Retina (tissue), 1 donor: Measurements from ENCODE around the gene EYA4.

Experiments
- DNase-seq: peaks from one replicate; pipeline ENCODE4 v3.0.0-alpha.2; 2016

The EYA4 gene

DNA sequence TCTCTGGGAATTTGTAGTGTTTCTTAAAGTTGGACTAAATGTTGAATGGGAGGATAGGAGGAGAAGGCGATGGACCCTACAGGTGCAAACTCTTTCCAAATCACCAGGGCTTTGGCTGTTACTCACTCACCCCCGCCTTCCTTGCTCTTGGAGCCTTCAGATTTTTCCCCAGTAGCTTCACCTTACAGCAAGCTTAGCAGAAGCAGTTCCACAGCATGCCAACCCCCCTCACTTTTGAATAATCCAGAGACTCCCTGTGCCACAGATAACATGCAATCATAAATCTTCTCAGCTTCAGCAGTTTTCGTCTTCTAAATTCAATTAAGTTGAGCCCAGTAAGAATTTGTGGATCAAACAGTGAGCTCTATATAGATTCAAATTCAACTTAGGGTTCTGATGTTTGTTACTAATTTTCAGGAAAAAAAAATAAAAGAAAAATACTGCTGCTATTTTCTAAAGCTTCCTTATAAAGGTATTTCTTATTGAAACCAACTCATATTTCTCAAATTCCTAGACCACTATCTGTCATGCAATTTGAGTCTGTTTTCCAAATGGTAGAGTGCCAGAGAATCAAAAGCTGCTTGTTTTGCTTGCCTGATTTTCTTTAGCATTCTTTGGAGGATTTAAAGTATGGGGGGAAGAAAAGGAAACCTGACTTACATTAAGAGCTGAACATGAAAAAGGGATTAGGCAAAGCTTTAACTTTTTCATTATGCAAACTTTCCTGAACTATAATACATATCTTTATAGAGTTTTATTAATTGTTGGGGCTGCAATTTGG lies 166.4 kb downstream of the EYA4 start:
- DNase-seq: no peak

DNA sequence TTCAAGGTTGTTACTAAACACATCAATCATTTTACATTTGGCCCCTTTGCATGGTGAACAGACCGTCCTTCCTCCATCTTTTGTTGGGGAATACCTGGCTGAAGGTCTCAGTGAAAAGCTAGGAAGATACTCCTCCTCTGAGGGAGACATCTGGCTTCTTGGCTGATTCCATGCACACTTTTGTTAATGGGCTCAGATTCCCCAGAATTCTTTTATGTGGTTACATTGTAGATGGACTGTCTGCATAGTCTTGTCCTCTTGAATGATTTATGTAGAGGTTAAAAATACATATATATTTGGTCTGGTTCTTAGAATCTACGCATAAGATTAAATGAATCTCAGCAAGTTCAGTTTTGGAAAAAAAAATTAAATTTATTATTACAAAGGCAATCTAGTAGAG lies 167.0 kb downstream of the EYA4 start:
- DNase-seq: no peak

DNA sequence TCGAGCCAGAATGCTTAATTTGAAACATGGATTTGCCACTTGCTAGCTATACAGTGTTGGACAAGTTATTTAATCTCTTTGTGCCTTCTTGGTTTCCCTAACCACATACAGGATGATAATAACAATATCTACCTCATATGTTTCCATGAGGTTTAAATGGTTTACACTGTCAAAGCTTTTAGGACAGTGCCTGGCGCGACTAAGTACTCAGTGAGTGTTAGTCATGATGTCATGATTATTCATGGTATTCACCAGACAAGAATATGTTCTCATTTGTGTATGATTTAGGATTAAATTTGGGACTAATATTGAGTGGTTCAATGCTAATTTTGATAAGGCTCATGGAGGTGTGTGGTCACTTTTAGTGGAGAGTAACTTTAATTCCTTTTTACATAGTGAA lies 167.4 kb downstream of the EYA4 start:
- DNase-seq: no peak

DNA sequence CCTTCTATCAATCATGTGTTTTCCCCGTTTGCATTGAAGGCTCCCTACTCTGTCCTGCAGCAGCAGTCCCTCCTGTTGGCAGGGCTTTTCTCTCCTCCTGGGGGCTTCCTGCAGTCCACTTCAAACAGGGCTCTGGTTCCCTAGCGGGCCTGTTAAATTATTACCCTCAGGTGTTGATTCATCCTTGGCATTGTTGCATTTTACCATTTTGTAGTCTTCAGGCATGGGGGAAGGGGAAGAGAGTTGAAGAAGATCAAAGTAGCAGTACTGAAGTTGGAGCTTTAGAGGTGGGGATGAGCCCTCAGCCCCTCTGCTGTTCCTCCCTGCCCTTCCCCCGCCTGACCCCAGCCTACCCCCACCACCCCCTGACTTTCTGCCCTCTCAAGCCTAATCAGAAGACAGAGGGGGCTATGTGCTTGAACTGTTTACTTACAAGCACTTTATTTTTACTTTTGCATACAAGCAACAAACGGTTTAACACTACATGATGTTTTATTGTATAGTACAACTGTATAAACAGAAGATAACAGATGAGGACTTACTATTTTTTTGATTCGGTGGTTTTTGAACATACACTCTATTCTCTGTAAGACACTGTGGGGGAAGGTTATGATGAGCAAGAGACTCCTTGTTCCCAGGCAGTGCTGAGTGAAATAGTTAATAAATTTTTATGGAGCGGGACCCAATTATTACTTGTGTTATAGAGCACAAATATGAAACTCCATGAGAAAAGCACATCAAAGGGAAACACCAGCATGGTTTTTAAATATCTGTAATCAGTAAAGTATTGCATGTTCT lies 169.7 kb downstream of the EYA4 start:
- no peak for DNase-seq

DNA sequence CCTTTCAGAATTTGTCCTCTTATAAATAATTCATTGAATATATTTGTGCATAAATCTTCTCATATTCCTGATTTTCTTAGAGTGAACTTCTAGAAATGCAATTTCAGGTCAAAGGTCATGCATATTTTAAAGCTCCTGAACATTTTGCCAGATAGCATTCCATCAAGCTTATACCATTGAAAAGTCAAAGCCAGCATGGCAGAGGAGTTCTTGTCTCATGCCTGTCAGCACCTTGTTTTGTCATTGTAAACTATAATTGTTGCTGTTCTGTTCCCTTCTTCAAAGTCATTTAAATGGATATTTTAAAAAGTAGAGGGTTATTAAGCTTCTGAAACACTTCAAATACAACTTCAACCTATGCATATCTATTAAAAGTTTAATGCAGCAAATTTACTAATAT lies 170.6 kb downstream of the EYA4 start:
- no peak for DNase-seq

DNA sequence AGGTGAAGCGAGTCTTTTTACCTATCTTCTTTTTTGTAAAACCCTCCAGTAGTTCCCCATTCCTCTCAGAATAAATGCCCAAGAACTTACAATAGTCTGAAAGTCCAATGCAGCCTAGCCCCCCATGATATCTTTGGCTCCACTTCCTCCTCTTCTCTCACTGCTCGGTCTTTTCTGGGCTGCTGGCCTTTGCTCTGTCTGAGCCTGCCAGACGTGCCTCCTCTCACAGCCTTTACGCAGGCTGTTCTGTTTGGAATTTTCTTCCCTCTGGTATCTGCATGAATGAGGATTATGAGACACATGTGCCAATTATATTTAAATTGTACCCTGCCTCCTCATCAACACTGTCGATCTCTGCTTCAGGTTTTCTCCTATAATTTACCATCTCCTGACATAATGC lies 174.1 kb downstream of the EYA4 start:
- no peak for DNase-seq

DNA sequence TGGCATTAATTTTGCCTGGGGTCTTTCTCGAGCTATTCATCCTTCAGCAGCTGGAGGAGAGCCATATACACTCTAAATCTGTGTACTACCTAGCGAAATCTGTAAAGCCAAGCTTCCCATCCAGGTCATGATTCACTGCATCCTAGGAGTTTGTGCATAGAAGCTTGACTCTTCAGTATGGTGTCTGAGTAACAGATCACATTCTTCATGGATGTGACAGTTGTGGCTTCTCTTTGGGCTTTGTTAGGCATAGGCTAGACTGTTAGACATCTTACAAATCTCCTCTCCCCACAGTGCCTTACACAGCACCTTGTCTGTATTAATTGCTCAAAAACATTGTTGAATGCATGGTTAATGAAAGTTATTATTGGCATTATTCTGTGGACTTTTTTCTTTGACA lies 177.0 kb downstream of the EYA4 start:
- DNase-seq: no peak

DNA sequence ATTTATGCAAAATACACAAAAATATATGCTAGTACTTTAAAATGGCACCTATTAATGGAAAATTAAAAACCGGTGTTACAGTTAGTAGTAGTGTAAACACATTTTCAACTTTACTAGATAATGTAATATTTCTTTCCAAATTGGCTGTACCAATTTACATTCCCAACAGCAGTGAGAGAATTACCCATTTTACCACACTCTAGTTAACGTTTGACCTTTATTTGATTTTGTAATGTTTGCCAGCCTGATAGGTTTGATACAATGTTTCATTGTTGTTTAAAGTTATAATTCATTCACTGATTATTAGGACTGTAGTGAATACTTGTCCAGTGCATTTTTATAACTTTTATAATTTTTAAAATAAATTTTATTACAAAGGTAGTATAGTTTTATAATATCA lies 182.1 kb downstream of the EYA4 start:
- no peak for DNase-seq

DNA sequence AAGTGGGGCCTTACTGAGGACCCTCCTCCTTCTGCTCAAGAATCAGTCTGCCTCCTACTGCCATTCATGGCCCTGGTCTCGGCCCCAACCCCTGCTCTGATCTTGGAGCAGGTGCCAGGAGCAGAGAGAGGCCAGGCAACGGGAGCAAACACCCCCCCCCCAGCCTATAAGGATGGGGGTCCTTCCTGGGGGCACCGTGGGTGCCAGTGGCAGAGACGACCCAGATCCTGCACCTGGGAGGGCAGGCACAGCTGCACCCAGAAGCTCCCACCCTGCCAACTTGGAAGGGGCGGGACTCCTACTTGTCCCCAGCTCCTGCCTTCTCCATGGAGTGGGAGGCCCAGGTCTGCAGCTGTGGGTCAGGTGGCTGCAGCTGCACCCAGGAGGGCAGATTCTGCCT lies 183.2 kb downstream of the EYA4 start:
- DNase-seq: no peak

DNA sequence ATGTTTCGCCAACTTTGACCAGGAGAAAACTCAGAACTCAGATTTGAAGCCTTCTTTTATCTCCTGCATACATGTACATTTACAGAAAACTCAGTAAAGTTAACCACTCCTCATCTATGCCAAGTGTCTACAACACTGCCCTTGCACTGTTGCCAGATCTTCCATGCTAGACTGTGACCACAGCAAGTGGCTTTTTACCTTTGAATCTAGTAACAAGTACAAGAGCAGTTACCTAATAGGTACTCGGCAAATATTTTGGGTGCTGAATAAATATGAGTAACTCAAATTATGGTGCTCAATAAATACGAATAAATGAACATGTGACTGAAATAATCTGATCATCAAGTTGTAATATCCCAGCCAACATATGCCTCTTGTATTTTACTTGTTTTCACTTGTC lies 184.9 kb downstream of the EYA4 start:
- no peak for DNase-seq

DNA sequence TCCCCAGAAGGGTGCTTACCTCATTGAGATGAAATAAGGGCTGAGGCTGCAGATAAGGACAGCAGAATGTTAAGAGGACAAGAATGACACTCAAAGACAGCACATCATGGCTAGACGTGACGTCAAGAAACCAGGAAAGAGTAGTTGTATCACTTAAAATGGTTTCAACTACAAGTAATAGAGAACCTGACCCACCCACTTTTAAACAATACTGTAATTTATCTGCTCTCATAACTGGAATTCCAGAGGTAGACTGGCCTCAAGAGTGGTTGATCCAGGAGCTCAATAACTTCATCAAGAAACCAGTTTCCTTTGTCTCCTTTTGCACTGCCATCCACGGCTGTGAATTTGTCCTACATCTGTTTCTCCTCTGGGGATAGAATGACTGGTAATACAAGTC lies 187.1 kb downstream of the EYA4 start:
- no peak for DNase-seq

DNA sequence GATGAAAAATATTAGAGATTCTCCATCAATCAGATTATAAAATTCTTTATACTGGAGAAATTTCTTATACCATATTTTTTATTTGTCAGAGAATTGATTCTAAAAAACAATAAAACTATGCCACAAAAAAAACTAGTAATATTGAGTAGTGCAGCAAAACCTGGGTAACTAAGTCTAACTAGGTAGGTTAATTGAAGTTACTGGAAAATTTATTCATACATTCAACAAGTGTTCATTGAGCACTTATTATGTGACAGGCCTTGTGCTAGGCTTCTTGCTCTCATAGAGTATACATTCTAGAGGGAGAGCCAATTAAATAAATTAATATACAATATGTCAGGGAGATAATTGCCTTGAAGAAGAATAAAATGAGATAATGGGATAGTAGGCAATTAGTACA lies 189.4 kb downstream of the EYA4 start:
- DNase-seq: no peak

DNA sequence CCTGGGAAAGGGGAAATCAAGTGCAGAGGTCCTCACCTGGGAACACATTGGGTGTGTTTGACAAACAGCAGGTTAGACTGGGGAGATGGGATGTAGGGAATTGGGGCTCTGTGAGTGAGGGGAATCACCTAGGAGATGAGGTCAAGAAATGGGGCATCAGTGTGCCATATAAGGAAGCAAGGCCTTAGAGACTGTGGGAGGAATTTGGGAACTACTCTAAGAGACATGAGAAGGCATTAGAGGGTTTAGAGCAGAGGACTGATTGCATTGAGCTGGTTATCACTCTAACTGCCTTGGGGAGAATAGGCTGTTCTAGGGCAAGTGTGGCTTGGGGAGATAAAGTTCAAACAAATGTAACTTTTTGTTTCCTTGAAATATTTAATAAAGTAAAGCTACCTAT lies 189.9 kb downstream of the EYA4 start:
- no peak for DNase-seq

DNA sequence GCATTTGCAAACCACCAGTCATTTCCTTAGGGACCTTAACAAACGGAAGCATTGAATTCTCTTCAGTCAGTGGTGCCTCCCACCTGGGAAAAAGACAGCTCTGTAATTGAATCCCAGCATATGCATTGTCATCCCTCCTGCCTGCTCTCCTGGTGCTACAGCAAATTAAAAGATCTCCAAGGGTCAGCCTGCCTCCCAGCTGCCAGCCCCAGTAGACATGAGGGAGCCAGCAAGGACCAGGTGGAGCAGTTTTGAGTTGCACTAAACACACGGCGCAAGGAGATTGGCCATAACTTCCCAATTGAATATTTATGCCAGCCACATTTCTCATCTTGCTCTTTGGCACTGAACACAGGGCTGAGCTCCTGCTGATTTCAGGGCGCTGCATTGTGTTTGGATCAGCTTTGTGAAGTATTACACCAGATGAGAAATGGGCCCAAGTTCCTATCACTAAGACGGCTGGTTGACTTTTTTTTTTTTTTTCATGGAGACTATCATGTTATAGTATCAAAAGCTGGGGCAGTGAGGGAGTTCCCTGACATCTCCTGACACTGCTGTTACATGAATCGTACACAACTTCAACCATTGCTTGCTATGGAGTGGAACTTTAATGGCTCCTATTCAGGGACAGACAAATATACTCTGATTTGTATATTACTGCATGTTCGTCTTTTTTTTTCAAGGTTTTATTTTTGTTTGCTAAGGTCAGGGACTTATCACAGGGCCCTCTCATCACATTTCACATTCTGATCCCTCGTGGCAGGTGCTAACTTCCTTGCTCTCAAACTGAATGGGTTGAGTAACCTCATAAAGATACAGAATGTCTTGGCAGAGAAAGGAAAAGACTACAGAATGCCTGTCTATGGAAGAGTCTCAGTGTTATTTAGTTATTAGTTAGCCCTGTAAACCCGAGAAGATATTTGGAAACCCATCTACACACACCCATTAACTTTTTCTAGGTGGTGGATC lies 191.1 kb downstream of the EYA4 start:
- DNase-seq: peak; percentile 19

DNA sequence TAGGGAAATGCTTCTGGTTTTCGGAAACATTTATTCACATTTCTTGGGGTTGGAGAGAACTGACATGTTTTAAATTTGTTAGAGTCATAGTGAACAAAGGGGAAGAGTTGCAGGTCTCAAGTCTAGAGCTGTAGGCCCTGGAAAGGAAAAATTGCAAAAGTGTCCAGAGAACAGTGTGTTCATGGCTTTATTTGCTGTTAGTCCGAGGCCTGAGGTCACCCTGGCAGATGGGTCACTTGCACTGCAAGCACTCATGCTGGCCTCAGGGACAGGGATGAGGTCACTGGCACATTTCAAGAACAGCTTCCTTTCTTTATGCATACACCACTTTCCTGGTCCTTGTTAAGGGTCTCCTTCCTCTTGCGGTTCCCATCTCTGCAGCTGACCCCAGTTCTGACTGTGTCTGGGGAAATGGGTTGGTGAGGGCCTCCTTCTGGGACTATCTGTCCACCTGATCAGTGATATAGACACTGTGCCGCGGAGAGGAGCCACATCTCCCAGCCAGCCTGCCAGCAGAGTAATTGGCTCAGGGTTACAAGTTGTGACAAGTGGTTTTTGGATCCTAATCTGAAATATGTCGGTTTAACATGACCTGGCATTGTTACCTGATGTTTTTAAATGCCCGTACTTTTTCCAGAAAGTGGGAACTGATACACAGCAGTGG lies 194.0 kb downstream of the EYA4 start:
- peak; percentile 16 for DNase-seq

DNA sequence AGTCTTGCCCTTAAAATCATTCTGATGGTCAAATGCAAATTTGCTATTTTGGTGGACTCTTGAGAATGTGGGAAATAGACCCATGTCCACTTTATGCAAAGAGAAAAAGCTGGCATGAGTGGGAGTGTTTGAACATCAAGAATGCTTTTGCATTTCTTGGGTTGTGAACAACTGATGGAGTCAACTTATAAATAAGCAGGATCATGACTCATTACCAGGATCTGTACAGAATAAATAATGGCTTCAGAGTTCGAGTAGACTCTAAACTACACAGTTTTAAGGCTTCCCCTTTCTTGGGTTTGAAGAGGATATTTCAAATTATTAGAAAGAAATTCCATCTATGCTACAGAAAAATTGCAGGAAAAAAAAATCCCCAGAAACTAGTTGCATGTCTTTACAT lies 195.5 kb downstream of the EYA4 start:
- DNase-seq: no peak

DNA sequence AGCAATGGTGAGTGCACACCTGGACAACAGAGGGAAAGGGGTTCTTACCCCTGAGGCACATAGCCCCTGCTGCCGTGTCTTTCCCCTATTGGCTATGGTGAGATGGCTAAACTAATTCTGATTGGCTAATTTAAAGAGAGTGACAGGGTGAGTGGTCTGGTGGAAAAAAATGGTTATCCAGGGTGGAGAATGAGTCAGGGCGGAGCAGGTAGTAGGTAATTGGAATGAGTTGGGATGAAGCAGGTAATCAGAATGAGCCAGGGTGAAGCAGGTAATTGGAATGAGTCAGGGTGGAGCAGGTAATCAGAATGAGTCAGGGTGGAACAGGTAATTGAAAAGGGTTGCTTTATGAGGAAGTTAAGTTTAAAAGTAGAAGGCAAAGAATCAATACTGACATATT lies 200.3 kb downstream of the EYA4 start:
- no peak for DNase-seq

DNA sequence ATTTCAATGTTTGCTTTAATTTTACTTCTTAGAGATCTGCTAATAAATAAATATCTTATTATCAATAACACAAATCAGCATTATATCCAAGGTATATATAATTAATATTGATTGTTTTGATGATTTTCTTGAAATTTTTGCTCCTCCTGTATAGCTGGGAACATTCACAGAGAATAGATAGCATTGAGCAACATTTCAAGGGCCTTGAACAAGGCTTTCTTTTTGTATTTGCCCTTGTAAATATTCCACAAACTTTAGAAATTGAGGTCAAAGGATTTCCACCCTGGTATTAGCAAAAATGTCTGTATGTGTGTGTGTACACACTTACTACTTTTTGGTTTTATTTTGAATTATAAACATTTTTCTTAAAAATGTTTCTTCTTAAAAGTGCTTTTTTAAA lies 205.6 kb downstream of the EYA4 start:
- DNase-seq: no peak

DNA sequence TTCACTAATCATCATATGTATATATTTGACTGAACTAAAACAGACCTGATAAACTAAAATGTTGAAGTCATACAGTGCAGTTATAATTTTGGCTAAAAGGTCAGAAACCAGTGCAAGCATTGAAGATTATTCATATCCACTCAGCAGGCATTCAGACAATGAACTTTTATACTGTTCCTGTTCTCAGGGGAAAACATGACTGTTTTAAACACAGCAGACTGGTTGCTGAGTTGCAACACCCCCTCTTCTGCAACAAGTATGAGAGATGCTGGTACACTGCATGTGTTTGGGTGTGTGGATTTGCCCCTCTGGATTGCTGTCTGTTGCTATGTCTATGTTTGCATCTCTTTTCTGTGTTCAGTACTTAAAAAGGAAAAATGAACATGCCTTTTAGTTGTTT lies 206.8 kb downstream of the EYA4 start:
- DNase-seq: no peak

DNA sequence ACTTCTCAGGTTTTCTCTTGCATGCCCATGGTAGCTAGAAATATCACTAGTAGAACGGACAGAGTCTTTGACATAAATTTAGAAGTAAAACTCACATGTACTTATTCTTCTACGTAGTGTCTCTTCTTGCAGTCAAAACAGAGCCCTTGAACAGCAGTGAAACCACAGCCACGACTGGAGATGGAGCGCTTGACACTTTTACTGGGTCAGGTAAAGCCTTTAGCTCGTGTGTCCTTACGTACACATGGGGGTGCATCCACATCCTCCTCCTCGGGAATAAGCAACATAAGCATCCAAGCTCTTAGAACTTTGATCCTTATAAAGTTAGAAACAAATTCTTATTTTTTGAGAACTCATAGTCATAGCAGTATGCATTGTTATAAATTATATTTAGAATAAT lies 215.3 kb downstream of the EYA4 start:
- DNase-seq: no peak

DNA sequence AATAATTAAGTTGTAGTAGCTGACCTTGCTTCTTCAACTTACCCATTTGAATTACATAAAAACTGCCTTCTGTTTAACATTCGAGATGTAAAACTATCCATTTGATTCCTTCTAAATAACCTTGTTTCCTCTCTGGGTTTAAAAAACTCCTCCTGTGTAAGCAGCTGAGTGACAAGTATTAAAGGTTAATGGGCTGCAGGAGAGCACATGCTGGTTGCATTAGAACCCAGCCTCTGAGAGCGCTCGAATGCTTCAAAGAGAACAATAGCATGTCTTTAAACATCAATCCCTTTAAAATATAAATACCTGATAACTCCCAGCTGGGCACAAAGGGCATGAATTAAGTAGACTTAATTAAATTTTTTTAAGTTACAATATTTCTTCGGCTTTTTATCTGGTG lies 215.8 kb downstream of the EYA4 start:
- DNase-seq: no peak

DNA sequence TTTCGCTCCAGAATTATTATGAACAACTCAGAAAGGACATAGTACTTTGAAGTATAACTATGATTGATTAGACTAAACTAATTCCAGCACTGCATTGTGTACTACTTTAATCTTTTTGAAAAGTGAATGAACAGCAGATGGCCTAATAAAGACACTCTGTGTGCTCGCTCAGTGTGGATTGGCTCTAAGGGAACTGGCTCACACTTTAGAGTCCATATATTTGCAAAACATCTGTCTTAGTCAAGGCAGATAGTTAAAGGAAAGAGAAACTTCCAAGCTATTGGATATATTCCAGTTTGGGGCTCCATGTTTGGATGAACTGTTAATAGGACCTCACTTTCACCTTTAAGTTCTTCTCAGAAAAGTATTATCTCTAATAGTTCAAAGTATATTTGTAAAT lies 218.9 kb downstream of the EYA4 start:
- DNase-seq: no peak

DNA sequence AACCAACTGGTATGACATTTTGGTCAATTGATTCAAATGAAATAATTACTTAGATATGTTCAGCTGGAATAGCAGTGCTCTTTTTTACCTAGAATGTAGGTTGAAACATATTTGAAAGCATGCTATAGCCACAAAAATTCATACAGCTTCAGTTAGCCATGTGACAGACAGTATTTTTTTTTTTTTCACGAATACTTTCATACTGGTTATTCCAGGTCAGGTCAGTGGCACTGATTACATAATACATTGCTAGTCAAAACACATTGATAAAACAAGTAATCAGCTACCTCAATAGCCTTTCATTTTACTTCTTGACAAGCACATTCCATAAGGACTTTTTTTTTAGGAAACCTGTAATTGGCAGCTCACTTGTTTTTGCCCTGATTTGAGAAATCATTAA lies 222.6 kb downstream of the EYA4 start:
- DNase-seq: no peak
